Activated CD4-positive, alpha-beta memory T cell treated with anti-CD3 and anti-CD28 coated beads, Interleukin-2, amount 10 ng/mL, durations not matched to agents 7 days and 5 days (primary cell): Measurements from ENCODE around the gene RAF1. TPM values are rescaled to one million over a fixed set of nuclear protein-coding genes. Genes with fewer than 3 reads are reported as not detected.
A peak's percentile ranks its signal among the peaks of the same experiment; 100 is the strongest.

ENCODE experiments used
- CTCF ChIA-PET: fragments of 350-600 bp; sonication (Branson Sonifier 250); formaldehyde crosslinking; loops from one replicate; lab custom pipeline; 2021; ENCODE audit warnings: antibody characterized with exemption, inconsistent platforms; lab: Charles Lee
- POLR2A ChIA-PET: fragments of 350-600 bp; sonication (Branson Sonifier 250); formaldehyde crosslinking; loops from one replicate; lab custom pipeline; 2021; ENCODE audit warnings: antibody characterized with exemption; lab: Charles Lee
- DNase-seq: peaks from one replicate; pipeline ENCODE4 v3.0.0-alpha.2; 2020
- H3K27ac Mint-ChIP-seq: one replicate; pipeline ENCODE4 v1.8.0; 2021; ENCODE audit warnings: mild to moderate bottlenecking, mixed read lengths
- H3K27me3 Mint-ChIP-seq: one replicate; pipeline ENCODE4 v1.8.0; 2021; ENCODE audit warnings: mixed read lengths
- H3K36me3 Mint-ChIP-seq: one replicate; pipeline ENCODE4 v1.8.0; 2021; ENCODE audit warnings: low read depth, mixed read lengths
- H3K4me1 Mint-ChIP-seq: one replicate; pipeline ENCODE4 v1.8.0; 2021; ENCODE audit warnings: mixed read lengths
- H3K4me3 Mint-ChIP-seq: one replicate; pipeline ENCODE4 v1.8.0; 2021; ENCODE audit warnings: mild to moderate bottlenecking, mixed read lengths
- H3K9me3 Mint-ChIP-seq: one replicate; pipeline ENCODE4 v1.8.0; 2021; ENCODE audit warnings: mixed read lengths
- total RNA-seq, 2 experiments: library from RNA; stranded (reverse); gene quantifications; one replicate each; pipeline ENCODE4 v1.2.3, GENCODE V29; 2021

RAF1 gene
- total RNA-seq, 2 experiments from 2014 or later: 83.2 to 86.0 TPM

DNA sequence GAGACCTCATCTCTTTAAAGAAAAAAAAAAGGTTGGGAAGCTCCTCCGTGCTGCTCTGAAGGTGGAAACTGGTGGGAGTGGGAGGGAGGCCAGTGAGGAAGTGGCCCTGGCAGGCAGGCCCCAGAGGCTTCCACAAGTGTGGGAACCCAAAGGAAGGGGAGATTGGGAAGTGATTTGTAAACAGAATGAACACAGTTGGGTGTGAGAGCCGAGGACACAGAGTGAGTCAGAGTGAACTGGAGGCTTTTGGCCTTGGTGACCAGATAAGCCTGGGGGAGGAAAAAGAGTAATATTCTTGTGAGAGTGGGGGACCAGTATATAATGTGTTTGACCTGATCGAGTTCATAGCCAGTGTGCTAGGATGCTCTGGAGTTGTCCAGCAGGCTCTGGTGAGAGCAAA lies 84.0 kb downstream of the RAF1 start:
- no peaks in the 10 kb centered on the region for H3K27me3 Mint-ChIP-seq
- no peak overlapping the region for H3K4me3 Mint-ChIP-seq
- H3K36me3 Mint-ChIP-seq: peaks cover 76% of the 10 kb centered on the region
- H3K9me3 Mint-ChIP-seq: no peaks in the 10 kb centered on the region
- peaks cover 4% of the 10 kb centered on the region for H3K4me1 Mint-ChIP-seq
- POLR2A ChIA-PET: no interaction called here
- no peak for DNase-seq
- CTCF ChIA-PET: no interaction called here
- no peak overlapping the region for H3K27ac Mint-ChIP-seq

DNA sequence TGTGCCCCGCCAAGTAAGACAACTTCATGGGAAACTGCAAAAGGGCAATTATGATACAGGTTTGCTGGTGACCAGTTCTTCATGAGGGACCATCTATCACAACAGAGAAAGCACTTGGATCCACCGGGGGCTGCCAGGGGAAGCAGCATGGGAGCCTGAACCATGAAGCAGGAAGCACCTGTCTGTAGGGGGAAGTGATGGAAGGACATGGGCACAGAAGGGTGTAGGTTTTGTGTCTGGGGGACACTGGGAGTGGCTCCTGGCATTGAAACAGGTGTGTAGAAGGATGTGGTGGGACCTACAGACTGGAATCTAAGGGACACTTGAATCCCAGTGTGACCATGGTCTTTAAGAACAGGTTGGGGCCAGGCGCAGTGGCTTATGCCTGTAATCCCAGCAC lies 84.5 kb downstream of the RAF1 start:
- no peak overlapping the region for H3K27ac Mint-ChIP-seq
- DNase-seq: no peak
- H3K36me3 Mint-ChIP-seq: peaks cover 74% of the 10 kb centered on the region

DNA sequence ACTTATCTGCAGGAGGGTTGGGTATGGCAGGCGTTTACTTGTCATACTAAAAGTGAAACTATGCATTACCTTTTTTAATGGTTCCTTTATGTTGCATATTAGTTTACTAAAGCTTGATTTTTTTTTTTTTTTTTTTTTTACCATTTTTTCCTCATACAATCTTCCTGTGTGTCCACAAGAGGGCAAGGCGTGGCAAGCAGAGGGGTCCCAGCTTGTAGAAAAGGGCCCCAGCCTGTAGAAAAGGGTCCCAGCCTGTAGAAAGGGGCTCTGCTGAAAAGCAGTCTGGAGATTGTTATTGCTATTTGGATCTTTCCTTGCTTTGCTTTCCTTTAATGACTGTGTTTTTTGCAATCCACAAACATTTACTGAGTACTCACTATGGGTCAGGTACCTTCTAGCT lies 85.2 kb downstream of the RAF1 start:
- no peak overlapping the region for H3K27ac Mint-ChIP-seq
- POLR2A ChIA-PET: interaction anchor here (1.0 to 1.1 kb wide), 2 partner anchors 84 to 86 kb away, joined by 3 to 6 read pairs; no protein-coding TSS in a partner anchor
- peaks cover 4% of the 10 kb centered on the region for H3K4me1 Mint-ChIP-seq
- no peak overlapping the region for H3K4me3 Mint-ChIP-seq
- CTCF ChIA-PET: interaction anchor here (0.6 to 1.8 kb wide), 6 partner anchors 9 to 143 kb away, joined by 3 to 5 read pairs (median 3); partner anchors contain the start of gene TSEN2
- H3K27me3 Mint-ChIP-seq: no peaks in the 10 kb centered on the region
- peaks cover 73% of the 10 kb centered on the region for H3K36me3 Mint-ChIP-seq
- H3K9me3 Mint-ChIP-seq: no peaks in the 10 kb centered on the region
- no peak for DNase-seq

More for the DNA sequence above, 84.5 kb downstream of the RAF1 start:
- H3K9me3 Mint-ChIP-seq: no peaks in the 10 kb centered on the region
- H3K4me1 Mint-ChIP-seq: peaks cover 4% of the 10 kb centered on the region
- no peaks in the 10 kb centered on the region for H3K27me3 Mint-ChIP-seq
- ChIA-PET POLR2A (no interaction called here), CTCF (interaction anchor here (1.8 kb wide), 1 partner anchor 11 kb away, joined by 4 read pairs; no protein-coding TSS in a partner anchor)
- H3K4me3 Mint-ChIP-seq: no peak overlapping the region

DNA sequence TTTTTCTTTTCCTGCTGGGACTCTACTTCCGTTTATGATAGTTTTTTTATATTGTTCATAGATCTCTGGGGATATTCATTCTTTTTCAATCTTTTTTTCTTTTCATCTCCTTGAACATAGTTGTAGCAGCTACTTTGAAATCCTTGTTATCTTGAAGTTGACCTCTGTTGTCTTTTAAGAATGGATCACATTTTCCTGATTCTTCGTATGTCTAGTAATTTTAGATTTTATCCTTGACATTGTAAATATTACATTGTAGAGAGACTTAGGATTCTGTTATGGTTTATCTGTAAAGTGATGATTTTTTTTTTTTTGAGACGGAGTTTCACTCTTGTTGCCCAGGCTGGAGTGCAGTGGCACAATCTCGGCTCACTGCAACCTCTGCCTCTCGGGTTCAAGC lies 86.5 kb downstream of the RAF1 start:
- H3K4me1 Mint-ChIP-seq: peaks cover 4% of the 10 kb centered on the region
- no peaks in the 10 kb centered on the region for H3K27me3 Mint-ChIP-seq
- H3K9me3 Mint-ChIP-seq: no peaks in the 10 kb centered on the region
- H3K27ac Mint-ChIP-seq: no peak overlapping the region
- CTCF ChIA-PET: no interaction called here
- no peak for DNase-seq
- no peak overlapping the region for H3K4me3 Mint-ChIP-seq
- POLR2A ChIA-PET: no interaction called here
- peaks cover 71% of the 10 kb centered on the region for H3K36me3 Mint-ChIP-seq

DNA sequence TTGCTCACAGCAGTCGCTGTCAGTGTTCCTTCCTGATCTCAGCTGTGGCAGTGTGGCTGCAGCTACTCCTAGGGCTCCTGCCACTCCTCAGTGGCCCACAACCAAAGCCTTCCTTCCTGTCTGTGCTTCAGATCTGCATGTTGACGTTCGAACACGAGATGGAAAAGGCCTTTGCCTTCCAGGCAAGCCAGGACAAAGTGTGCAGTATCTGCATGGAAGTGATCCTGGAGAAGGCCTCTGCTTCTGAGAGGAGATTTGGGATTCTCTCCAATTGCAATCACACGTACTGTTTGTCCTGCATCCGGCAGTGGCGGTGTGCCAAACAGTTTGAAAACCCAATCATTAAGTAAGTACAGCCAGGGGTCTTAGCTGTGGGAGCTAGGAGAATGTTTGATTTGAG lies 89.3 kb downstream of the RAF1 start:
- Mint-ChIP-seq H3K4me3 (no peak overlapping the region), H3K27me3 (no peaks in the 10 kb centered on the region), H3K27ac (no peak overlapping the region), H3K36me3 (peaks cover 74% of the 10 kb centered on the region), H3K9me3 (no peaks in the 10 kb centered on the region), H3K4me1 (peaks cover 4% of the 10 kb centered on the region)
- ChIA-PET POLR2A (no interaction called here), CTCF (no interaction called here)
- no peak for DNase-seq

DNA sequence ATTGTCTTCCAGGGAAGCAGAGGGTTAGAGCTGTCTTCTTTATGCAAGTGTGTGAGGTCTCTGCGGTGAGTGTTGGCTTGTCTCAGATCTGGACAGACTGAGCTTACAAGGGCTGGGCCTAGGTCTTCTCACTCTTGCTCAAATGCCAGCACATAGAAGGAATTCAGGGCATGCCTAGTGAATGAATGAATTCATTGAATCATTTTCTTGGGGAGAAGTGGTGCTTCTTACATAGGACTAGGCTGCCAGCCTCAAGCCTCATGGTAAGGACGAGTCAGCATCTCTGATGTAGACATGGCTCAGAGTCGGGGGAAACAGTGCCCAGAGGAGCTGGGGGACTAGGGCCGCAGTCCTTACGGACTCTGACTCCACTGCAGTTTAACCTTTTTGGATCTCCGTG lies 89.8 kb downstream of the RAF1 start:
- Mint-ChIP-seq H3K36me3 (peaks cover 72% of the 10 kb centered on the region), H3K27me3 (no peaks in the 10 kb centered on the region), H3K9me3 (no peaks in the 10 kb centered on the region), H3K4me1 (peaks cover 4% of the 10 kb centered on the region), H3K27ac (no peak overlapping the region), H3K4me3 (no peak overlapping the region)
- ChIA-PET CTCF (no interaction called here), POLR2A (interaction anchor here (0.9 kb wide), 1 partner anchor 10 kb away, joined by 3 read pairs; no protein-coding TSS in a partner anchor)
- DNase-seq: no peak

DNA sequence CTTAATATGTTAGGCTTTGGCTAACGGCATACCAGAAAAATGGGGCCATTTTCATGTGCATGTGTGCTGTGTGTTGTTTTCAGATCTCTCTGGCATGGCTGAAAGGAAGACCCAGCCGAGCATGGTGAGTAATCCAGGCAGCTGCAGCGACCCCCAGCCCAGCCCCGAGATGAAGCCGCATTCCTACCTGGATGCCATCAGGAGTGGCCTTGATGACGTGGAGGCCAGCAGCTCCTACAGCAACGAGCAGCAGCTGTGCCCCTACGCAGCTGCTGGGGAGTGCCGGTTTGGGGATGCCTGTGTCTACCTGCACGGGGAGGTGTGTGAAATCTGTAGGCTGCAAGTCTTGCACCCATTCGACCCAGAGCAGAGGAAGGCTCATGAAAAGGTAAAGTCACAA lies 91.9 kb downstream of the RAF1 start:
- H3K36me3 Mint-ChIP-seq: peaks cover 65% of the 10 kb centered on the region
- CTCF ChIA-PET: no interaction called here
- POLR2A ChIA-PET: no interaction called here
- no peaks in the 10 kb centered on the region for H3K27me3 Mint-ChIP-seq
- DNase-seq: no peak
- H3K4me1 Mint-ChIP-seq: peaks cover under 1% of the 10 kb centered on the region
- no peak overlapping the region for H3K27ac Mint-ChIP-seq
- H3K4me3 Mint-ChIP-seq: no peak overlapping the region
- H3K9me3 Mint-ChIP-seq: peaks cover under 1% of the 10 kb centered on the region

DNA sequence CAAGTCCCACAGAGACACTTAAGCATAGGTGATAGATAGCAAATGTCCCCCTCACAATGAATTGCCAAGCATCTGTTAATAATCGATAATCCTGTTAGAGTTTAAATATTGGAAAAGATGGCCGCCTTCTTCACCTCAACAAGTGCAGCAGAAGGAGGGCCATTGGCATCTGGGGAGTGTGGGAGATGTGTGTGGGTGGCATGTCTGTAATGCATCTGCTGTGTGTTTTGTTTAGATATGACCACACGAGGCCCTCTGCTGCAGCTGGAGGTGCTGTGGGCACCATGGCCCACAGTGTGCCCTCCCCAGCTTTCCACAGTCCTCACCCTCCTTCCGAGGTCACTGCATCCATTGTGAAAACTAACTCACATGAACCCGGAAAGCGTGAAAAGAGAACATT lies 94.1 kb downstream of the RAF1 start:
- Mint-ChIP-seq H3K27ac (no peak overlapping the region), H3K27me3 (no peaks in the 10 kb centered on the region), H3K4me3 (no peak overlapping the region), H3K36me3 (peaks cover 65% of the 10 kb centered on the region), H3K4me1 (peaks cover 11% of the 10 kb centered on the region), H3K9me3 (peaks cover 13% of the 10 kb centered on the region)
- DNase-seq: no peak
- POLR2A ChIA-PET: interaction anchor here (1.4 to 2.4 kb wide), 3 partner anchors 11 to 85 kb away, joined by 4 to 7 read pairs (median 5); partner anchors contain the start of gene TSEN2
- CTCF ChIA-PET: no interaction called here

DNA sequence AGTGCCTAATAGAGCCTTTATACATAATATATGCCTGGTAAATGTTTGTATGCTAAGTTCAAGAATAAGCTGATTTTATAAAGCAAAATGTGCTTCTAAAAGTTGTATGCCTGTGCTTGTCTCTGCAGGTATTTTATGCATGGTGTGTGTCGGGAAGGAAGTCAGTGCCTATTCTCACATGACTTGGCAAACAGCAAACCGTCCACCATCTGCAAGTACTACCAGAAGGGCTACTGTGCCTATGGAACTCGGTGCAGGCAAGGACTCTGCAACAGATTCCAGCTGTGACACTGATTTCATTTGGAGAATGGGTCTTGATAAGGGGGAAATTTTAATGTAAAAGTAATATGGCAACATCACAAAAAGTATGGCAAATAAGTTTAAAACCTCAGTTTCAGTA lies 95.2 kb downstream of the RAF1 start:
- Mint-ChIP-seq H3K4me1 (peaks cover 14% of the 10 kb centered on the region), H3K36me3 (peaks cover 62% of the 10 kb centered on the region), H3K27me3 (no peaks in the 10 kb centered on the region), H3K27ac (no peak overlapping the region), H3K9me3 (peaks cover 16% of the 10 kb centered on the region), H3K4me3 (no peak overlapping the region)
- POLR2A ChIA-PET: interaction anchor here (0.7 to 2.4 kb wide), 4 partner anchors 10 to 96 kb away, joined by 3 to 7 read pairs (median 4); no protein-coding TSS in a partner anchor
- DNase-seq: no peak
- CTCF ChIA-PET: interaction anchor here (1.4 kb wide), 1 partner anchor 10 kb away, joined by 4 read pairs; no protein-coding TSS in a partner anchor

DNA sequence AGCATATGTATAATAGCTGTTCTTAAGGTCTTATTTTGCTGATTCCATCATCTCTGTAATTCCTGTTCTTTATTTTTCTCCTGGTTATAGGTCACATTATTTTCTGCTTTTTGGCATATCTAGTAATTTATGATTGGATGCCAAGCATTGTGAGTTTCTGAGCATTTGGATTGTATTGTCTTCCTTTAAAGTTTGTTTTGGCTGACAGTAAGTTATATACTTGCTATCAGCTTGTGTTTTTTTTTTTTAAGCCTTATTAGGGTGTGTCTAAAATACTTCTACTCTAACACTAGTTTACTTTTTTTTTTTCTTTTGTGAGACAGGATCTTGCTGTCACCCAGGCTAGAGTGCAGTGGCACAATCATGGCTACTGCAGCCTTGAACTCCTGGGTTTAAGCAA lies 96.9 kb downstream of the RAF1 start:
- CTCF ChIA-PET: no interaction called here
- H3K27me3 Mint-ChIP-seq: no peaks in the 10 kb centered on the region
- peaks cover 50% of the 10 kb centered on the region for H3K36me3 Mint-ChIP-seq
- no peak for DNase-seq
- peaks cover 16% of the 10 kb centered on the region for H3K9me3 Mint-ChIP-seq
- H3K27ac Mint-ChIP-seq: no peak overlapping the region
- POLR2A ChIA-PET: interaction anchor here (0.5 kb wide), 1 partner anchor 196 kb away, joined by 3 read pairs; no protein-coding TSS in a partner anchor
- H3K4me3 Mint-ChIP-seq: no peak overlapping the region
- H3K4me1 Mint-ChIP-seq: peaks cover 15% of the 10 kb centered on the region

DNA sequence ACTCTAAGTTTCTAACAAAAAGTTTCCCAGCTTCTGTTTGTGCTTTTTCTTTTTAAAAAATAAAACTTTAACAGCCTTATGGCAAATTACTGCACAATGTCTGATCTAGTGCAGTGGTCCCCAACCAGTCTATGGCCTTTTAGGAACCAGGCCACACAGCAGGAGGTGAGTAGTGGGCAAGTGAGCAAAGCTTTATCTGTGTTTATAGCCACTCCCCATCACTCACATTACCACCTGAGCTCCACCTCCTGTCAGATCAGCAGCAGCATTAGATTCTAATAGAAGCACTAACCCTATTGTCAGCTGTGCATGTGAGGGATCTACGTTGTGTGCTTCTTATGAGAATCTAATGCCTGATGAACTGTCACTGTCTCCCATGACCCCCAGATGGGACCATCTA lies 101.5 kb downstream of the RAF1 start:
- Mint-ChIP-seq H3K4me3 (no peak overlapping the region), H3K27ac (no peak overlapping the region), H3K36me3 (peaks cover 21% of the 10 kb centered on the region), H3K4me1 (peaks cover 56% of the 10 kb centered on the region), H3K9me3 (peaks cover 16% of the 10 kb centered on the region), H3K27me3 (no peaks in the 10 kb centered on the region)
- CTCF ChIA-PET: no interaction called here
- POLR2A ChIA-PET: interaction anchor here (1.2 kb wide), 1 partner anchor 101 kb away, joined by 3 read pairs; no protein-coding TSS in a partner anchor
- DNase-seq: no peak

DNA sequence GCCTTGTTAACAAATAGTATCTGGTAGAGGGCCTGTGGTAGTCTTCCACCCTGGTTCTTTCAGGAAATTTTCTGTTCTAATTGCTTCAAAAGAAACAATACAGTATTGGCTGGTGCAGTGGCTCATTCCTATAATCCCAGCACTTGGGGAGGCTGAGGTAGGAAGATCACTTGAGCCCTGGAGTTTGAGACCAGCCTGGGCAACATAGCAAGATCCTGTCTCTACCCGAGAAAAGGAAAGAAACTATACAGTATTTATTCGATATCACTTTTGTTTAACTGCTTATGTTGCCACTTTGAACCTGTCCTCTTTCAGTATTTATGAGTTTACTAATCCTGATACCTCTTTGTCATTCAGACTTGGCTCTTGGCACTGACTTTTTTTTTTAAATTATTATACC lies 102.5 kb downstream of the RAF1 start:
- ChIA-PET CTCF (no interaction called here), POLR2A (interaction anchor here (0.6 to 1.7 kb wide), 2 partner anchors 101 to 103 kb away, joined by 3 to 11 read pairs; partner anchors contain the start of gene RAF1)
- H3K4me3 Mint-ChIP-seq: no peak overlapping the region
- no peak overlapping the region for H3K27ac Mint-ChIP-seq
- DNase-seq: no peak
- no peaks in the 10 kb centered on the region for H3K27me3 Mint-ChIP-seq
- H3K36me3 Mint-ChIP-seq: peaks cover 14% of the 10 kb centered on the region
- H3K9me3 Mint-ChIP-seq: peaks cover 11% of the 10 kb centered on the region
- peaks cover 55% of the 10 kb centered on the region for H3K4me1 Mint-ChIP-seq

DNA sequence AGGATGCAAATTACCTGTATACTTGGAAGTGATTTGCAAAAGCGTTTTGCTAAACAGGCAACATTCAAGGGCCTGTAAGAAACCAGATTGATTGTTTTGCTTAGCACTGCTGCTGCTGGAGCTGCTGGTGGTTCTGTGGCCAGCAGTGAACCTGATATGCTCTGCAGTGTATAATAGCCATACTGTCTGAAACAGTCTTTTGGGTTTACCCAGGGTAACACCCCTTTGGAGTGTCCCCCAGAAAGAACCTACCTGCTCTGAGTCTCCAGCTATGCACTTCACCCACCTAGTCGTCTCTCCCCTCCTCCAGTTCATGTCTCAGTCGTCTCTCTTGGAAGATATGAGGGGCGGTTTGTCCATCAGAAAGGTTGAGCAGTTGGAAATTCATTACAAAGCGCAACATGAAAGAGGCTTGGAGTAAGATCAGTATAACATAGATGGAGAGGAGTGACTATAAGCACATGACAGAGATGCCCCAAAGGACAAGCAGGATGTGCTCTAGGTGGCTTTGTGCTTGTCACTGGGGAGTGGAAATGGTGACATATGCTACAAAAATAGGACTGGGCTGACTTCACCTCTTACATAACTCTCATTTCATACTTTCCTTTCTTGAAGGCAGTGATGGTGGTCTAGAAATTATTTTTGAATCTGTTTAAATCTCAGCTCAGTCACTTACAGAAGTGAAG lies 103.3 kb downstream of the RAF1 start:
- Mint-ChIP-seq H3K27ac (peak overlapping the region; percentile 38), H3K9me3 (peaks cover 5% of the 10 kb centered on the region), H3K4me3 (no peak overlapping the region), H3K4me1 (peaks cover 56% of the 10 kb centered on the region), H3K36me3 (peaks cover 9% of the 10 kb centered on the region), H3K27me3 (peaks cover 3% of the 10 kb centered on the region)
- POLR2A ChIA-PET: interaction anchor here (0.6 to 2.5 kb wide), 4 partner anchors 22 to 103 kb away, joined by 3 to 11 read pairs (median 6); partner anchors contain the start of gene RAF1
- DNase-seq: no peak
- CTCF ChIA-PET: interaction anchor here (0.7 to 1.0 kb wide), 3 partner anchors 62 to 103 kb away, joined by 3 read pairs; partner anchors contain the start of gene RAF1
